Peyer's patch (tissue), 4 donors: ENCODE results near the gene CRYGD.

Experiments used
- CTCF ChIP-seq, 6 experiments: fragments of 450-650 bp in 4 of 6; fragments of 200-600 bp in 2 of 6; sonication (generic) in 1 of 6; IDR thresholded peaks; one replicate each; pipeline ENCODE4 v1.5.1; 2017 to 2019; ENCODE audit warnings: antibody characterized with exemption in 6 of 6, mild to moderate bottlenecking in 3 of 6, moderate library complexity in 1 of 6
- POLR2A ChIP-seq, 2 donors: fragments of 450-650 bp; IDR thresholded peaks; one replicate each; pipeline ENCODE4 v1.5.1; 2017; ENCODE audit warnings: antibody characterized with exemption in 2 of 2, mild to moderate bottlenecking in 2 of 2, moderate library complexity in 2 of 2

GRCh38 chr2:208139447-208139846 is 15.1 kb upstream of the CRYGD start:
- TF ChIP-seq CTCF (IDR thresholded peaks at IDR 0.05) = no peak
- no peak for TF ChIP-seq POLR2A (IDR thresholded peaks at IDR 0.05)
